ENCODE results near the gene MAP3K9. TPM values are rescaled to one million over a fixed set of nuclear protein-coding genes. Genes with fewer than 3 reads are reported as not detected.

The MAP3K9 gene
- total and polyA plus RNA-seq, 9 of the 15 experiments (the other 6 are each of a cell fraction or from before 2014, with no cell fraction given), result 0.03 to 0.60 (median 0.36) TPM

DNA sequence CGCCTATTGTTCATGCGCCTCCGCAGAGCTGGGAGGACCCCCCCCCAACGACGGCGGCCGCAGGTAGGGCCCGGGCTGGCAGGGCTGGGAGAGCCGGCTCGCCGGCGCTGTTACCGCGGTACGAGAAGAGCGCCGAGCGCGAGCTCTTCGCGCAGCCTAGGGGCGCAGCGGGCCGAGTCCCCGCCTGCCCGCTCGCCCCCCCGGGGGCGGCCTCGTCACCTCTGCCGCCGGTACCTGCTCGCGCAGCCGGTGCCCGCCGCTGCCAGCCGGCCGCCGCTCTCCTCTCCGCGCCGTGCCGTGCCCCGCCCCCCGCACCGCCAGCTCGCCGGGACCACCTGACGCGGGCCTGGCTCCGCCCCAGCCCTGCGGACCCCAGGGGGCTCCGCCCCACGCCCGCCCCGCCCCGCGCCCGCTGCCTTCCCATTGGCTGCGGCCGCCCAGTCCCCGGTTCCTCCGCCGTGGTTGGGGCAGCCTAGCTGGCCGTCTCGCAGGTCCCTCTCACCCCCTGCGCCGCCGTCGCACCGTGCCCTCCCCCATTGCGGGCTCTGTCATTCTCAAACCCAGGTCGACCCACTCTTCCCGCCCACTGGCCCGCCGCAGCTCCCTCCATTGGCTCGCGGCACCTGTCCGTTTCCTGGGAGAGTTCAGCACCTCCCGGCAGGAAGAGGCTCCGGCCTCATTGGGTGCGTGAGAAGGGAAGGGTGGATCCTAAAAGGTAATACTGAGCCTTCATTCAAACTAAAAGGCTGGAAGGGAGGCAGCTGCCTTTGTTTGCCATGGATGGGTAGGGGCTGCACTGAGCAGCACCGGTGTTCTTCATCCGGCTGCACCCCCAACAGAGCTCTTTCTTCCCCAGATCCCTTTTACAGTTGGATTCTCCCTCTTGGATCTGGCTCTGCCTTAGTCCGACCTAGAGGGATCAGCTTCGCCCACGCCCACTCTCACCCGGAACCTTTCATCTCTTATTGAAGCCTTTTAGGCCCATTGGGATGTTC is at the start of gene MAP3K9 (continued):
- TF ChIP-seq, protein P1, sequence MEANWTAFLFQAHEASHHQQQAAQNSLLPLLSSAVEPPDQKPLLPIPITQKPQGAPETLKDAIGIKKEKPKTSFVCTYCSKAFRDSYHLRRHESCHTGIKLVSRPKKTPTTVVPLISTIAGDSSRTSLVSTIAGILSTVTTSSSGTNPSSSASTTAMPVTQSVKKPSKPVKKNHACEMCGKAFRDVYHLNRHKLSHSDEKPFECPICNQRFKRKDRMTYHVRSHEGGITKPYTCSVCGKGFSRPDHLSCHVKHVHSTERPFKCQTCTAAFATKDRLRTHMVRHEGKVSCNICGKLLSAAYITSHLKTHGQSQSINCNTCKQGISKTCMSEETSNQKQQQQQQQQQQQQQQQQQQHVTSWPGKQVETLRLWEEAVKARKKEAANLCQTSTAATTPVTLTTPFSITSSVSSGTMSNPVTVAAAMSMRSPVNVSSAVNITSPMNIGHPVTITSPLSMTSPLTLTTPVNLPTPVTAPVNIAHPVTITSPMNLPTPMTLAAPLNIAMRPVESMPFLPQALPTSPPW (CRISPR knock-in tag; IDR thresholded peaks at IDR 0.05), result peak; percentile 85
- 0 out of 2 replicates have a peak, but pooled peaks have one; percentile 29 for TF ChIP-seq CREM (IDR thresholded peaks at IDR 0.05; ENCODE audit: low read depth)
- TF ChIP-seq, protein P2, sequence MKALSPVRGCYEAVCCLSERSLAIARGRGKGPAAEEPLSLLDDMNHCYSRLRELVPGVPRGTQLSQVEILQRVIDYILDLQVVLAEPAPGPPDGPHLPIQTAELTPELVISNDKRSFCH (CRISPR knock-in tag; IDR thresholded peaks at IDR 0.05), result no peak
- TF ChIP-seq, protein P2 (tag; IDR thresholded peaks at IDR 0.05), result no peak
- TF ChIP-seq GABPA (tag; conservative IDR thresholded peaks at IDR 0.05; ENCODE audit: low read depth), result peak; percentile 55
- peak; percentile 93 for TF ChIP-seq PRDM10 (IDR thresholded peaks at IDR 0.05; ENCODE audit: partially characterized antibody)
- TF ChIP-seq GMEB1 (CRISPR knock-in tag; IDR thresholded peaks at IDR 0.05), result peak; percentile 34; the same call in 1 of the 2 replicates
- no peak for TF ChIP-seq ZNF778 (CRISPR knock-in tag; IDR thresholded peaks at IDR 0.05)
- peak; percentile 46 for TF ChIP-seq POLR2G (IDR thresholded peaks at IDR 0.05; ENCODE audit: low read depth, low read length)
- 0 out of 2 replicates have a peak, but pooled peaks have one; percentile 24 for TF ChIP-seq SIN3B (IDR thresholded peaks at IDR 0.05; ENCODE audit: low read depth)
- TF ChIP-seq, protein P3, sequence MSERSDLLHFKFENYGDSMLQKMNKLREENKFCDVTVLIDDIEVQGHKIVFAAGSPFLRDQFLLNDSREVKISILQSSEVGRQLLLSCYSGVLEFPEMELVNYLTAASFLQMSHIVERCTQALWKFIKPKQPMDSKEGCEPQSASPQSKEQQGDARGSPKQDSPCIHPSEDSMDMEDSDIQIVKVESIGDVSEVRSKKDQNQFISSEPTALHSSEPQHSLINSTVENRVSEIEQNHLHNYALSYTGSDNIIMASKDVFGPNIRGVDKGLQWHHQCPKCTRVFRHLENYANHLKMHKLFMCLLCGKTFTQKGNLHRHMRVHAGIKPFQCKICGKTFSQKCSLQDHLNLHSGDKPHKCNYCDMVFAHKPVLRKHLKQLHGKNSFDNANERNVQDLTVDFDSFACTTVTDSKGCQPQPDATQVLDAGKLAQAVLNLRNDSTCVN (CRISPR knock-in tag; IDR thresholded peaks at IDR 0.05), result no peak
- 0 out of 2 replicates have a peak, but pooled peaks have one; percentile 13 for TF ChIP-seq EGR1 (conservative IDR thresholded peaks at IDR 0.05)
- peak; percentile 34 for TF ChIP-seq PRPF4 (IDR thresholded peaks at IDR 0.05; ENCODE audit: insufficient read depth, low read depth, low read length, poor library complexity, severe bottlenecking)
- TF ChIP-seq NFYB (IDR thresholded peaks at IDR 0.05; ENCODE audit: extremely low read depth, insufficient read length), result peak; percentile 28
- TF ChIP-seq RBM25 (IDR thresholded peaks at IDR 0.05; ENCODE audit: low read depth, low read length, severe bottlenecking), result peak; percentile 63
- TF ChIP-seq HNRNPLL (IDR thresholded peaks at IDR 0.05; ENCODE audit: low read depth, low read length, poor library complexity, severe bottlenecking), result peak; percentile 85
